CD4-positive, alpha-beta memory T cell (primary cell): Measurements from ENCODE around the gene PLA2G12A. TPM values are rescaled to one million over a fixed set of nuclear protein-coding genes. Genes with fewer than 3 reads are reported as not detected.

Experiments
- CTCF ChIA-PET: fragments of 350-600 bp; sonication (Branson Sonifier 250); formaldehyde crosslinking; loops from one replicate; lab custom pipeline; 2021; ENCODE audit warnings: inconsistent platforms; ENCODE audit not compliant: partially characterized antibody; lab: Charles Lee
- POLR2A ChIA-PET: fragments of 350-600 bp; sonication (Branson Sonifier 250); formaldehyde crosslinking; loops from one replicate; lab custom pipeline; 2021; ENCODE audit not compliant: partially characterized antibody; lab: Charles Lee
- DNase-seq, 5 donors: peaks; one replicate each; pipeline versions ENCODE4 v3.0.0 to v3.0.0-alpha.2; 2020 to 2022; ENCODE audit warnings: mixed read lengths in 1 of 5
- H3K27ac ChIP-seq: one replicate; pipeline ENCODE4 v1.7.0; 2013; ENCODE audit warnings: low read depth, low read length
- H3K27me3 ChIP-seq: 2 replicates; pipeline ENCODE4 v1.7.0; 2013; ENCODE audit warnings: mild to moderate bottlenecking, low read length, moderate library complexity; ENCODE audit not compliant: insufficient read depth
- H3K36me3 ChIP-seq: 2 replicates; pipeline ENCODE4 v1.7.0; 2013; ENCODE audit warnings: mild to moderate bottlenecking, low read length, moderate library complexity; ENCODE audit not compliant: insufficient read depth
- H3K4me1 ChIP-seq: 2 replicates; pipeline ENCODE4 v1.7.0; 2013; ENCODE audit warnings: mild to moderate bottlenecking, low read length, moderate library complexity; ENCODE audit not compliant: insufficient read depth
- H3K4me3 ChIP-seq, 2 donors: one replicate each; pipeline ENCODE4 v1.7.0; 2013; ENCODE audit warnings: low read length in 2 of 2, mild to moderate bottlenecking in 1 of 2
- H3K9me3 ChIP-seq, 2 donors: one replicate each; pipeline ENCODE4 v1.7.0; 2013; ENCODE audit warnings: low read length in 2 of 2, control low read depth in 1 of 2; ENCODE audit not compliant: control insufficient read depth in 1 of 2
- H3K27ac Mint-ChIP-seq, 7 donors: one replicate each; pipeline ENCODE4 v1.8.0; 2020 to 2021; ENCODE audit warnings: mixed read lengths in 7 of 7, mild to moderate bottlenecking in 6 of 7, inconsistent platforms in 3 of 7, moderate library complexity in 3 of 7
- H3K27me3 Mint-ChIP-seq, 2 donors: one replicate each; pipeline ENCODE4 v1.8.0; 2020 to 2021; ENCODE audit warnings: mixed read lengths in 2 of 2
- H3K36me3 Mint-ChIP-seq, 2 donors: one replicate each; pipeline ENCODE4 v1.8.0; 2020 to 2021; ENCODE audit warnings: mixed read lengths in 2 of 2, inconsistent platforms in 1 of 2, mild to moderate bottlenecking in 1 of 2
- H3K4me1 Mint-ChIP-seq, 4 donors: one replicate each; pipeline ENCODE4 v1.8.0; 2020 to 2021; ENCODE audit warnings: mixed read lengths in 4 of 4, mild to moderate bottlenecking in 1 of 4
- H3K4me3 Mint-ChIP-seq, 8 donors: one replicate each; pipeline ENCODE4 v1.8.0; 2020 to 2021; ENCODE audit warnings: mixed read lengths in 8 of 8, mild to moderate bottlenecking in 7 of 8, moderate library complexity in 6 of 8, inconsistent platforms in 3 of 8
- H3K9me3 Mint-ChIP-seq, 8 donors: one replicate each; pipeline ENCODE4 v1.8.0; 2020 to 2021; ENCODE audit warnings: mixed read lengths in 8 of 8, mild to moderate bottlenecking in 5 of 8, inconsistent platforms in 3 of 8, moderate library complexity in 1 of 8
- intact Hi-C: fragments of 100-400 bp; cut with micrococcal nuclease; formaldehyde crosslinking; loops from one replicate; pipeline ENCODE4 v1.15.1; 2023
- polyA plus RNA-seq, 2 donors: library from polyadenylated mRNA; unstranded; fragments of 300-500 nt; fragmentation: Illumina TruSeq; gene quantifications; one replicate each; pipeline ENCODE4 v1.2.3, GENCODE V29; 2021
- total RNA-seq, 2 experiments: library from RNA; stranded (reverse); gene quantifications; one replicate each; pipeline ENCODE4 v1.2.3, GENCODE V29; 2021

The PLA2G12A gene
- total and polyA plus RNA-seq, 4 experiments from 2014 or later, result 15.7 to 64.8 (median 25.6) TPM

GRCh38 chr4:109672169-109672930, 57.5 kb downstream of the PLA2G12A start:
- Histone ChIP-seq H3K36me3 (no peaks in the 10 kb centered on the region), H3K27me3 (no peaks in the 10 kb centered on the region), H3K9me3 (no peaks in the 10 kb centered on the region), H3K4me3 (no peak overlapping the region), H3K4me1 (peaks cover 18% of the 10 kb centered on the region), H3K27ac (no peak overlapping the region)
- intact Hi-C loops, result no loop called here
- Mint-ChIP-seq H3K4me3 (no peak overlapping the region), H3K36me3 (peaks cover 33 to 46% of the 10 kb centered on the region in 2 donors), H3K9me3 (peaks cover 0 to 11% (median 5%) of the 10 kb centered on the region in 8 donors), H3K27me3 (no peaks in the 10 kb centered on the region), H3K27ac (peak overlapping the region in 3 of 7 donors; percentile 38 to 56 (median 39)), H3K4me1 (peaks cover 27 to 57% (median 44%) of the 10 kb centered on the region in 4 donors)
- CTCF ChIA-PET, result no interaction called here
- DNase-seq, result no peak
- POLR2A ChIA-PET, result interaction anchor here (0.7 kb wide), 2 partner anchors 24 to 30 kb away, joined by 3 read pairs; no protein-coding TSS in a partner anchor

GRCh38 chr4:109671350-109671749, 58.5 kb downstream of the PLA2G12A start:
- Histone ChIP-seq H3K4me3 (no peak overlapping the region), H3K27ac (no peak overlapping the region), H3K36me3 (no peaks in the 10 kb centered on the region), H3K9me3 (no peaks in the 10 kb centered on the region), H3K4me1 (peaks cover 28% of the 10 kb centered on the region), H3K27me3 (no peaks in the 10 kb centered on the region)
- ChIA-PET CTCF (no interaction called here), POLR2A (interaction anchor here (0.7 kb wide), 2 partner anchors 22 to 23 kb away, joined by 3 read pairs; no protein-coding TSS in a partner anchor)
- Mint-ChIP-seq H3K4me1 (peaks cover 32 to 61% (median 50%) of the 10 kb centered on the region in 4 donors), H3K4me3 (no peak overlapping the region), H3K36me3 (peaks cover 31 to 49% of the 10 kb centered on the region in 2 donors), H3K9me3 (peaks cover 0 to 11% (median 5%) of the 10 kb centered on the region in 8 donors), H3K27me3 (no peaks in the 10 kb centered on the region), H3K27ac (peak overlapping the region in 4 of 7 donors; percentile 39 to 77 (median 52))
- DNase-seq, result no peak
- intact Hi-C loops, result no loop called here

GRCh38 chr4:109665783-109666485, 63.9 kb downstream of the PLA2G12A start:
- H3K4me3 ChIP-seq, result no peak overlapping the region
- H3K27ac ChIP-seq, result no peak overlapping the region
- peaks cover 3% of the 10 kb centered on the region for H3K36me3 ChIP-seq
- intact Hi-C loops, result no loop called here
- H3K9me3 ChIP-seq, result no peaks in the 10 kb centered on the region
- Mint-ChIP-seq H3K4me1 (peaks cover 40 to 64% (median 51%) of the 10 kb centered on the region in 4 donors), H3K27ac (peak overlapping the region in 3 of 7 donors; percentile 45 to 59 (median 58)), H3K4me3 (peak overlapping the region in 2 of 8 donors; percentile 27 to 39), H3K27me3 (no peaks in the 10 kb centered on the region), H3K36me3 (peaks cover 32 to 53% of the 10 kb centered on the region in 2 donors), H3K9me3 (peaks cover 0 to 3% (median 0%) of the 10 kb centered on the region in 8 donors)
- DNase-seq, result no peak
- ChIA-PET CTCF (no interaction called here), POLR2A (no interaction called here)
- peaks cover 38% of the 10 kb centered on the region for H3K4me1 ChIP-seq
- no peaks in the 10 kb centered on the region for H3K27me3 ChIP-seq

- Histone ChIP-seq H3K27ac (no peak overlapping the region), H3K9me3 (no peaks in the 10 kb centered on the region), H3K36me3 (peaks cover 3% of the 10 kb centered on the region), H3K27me3 (no peaks in the 10 kb centered on the region), H3K4me3 (no peak overlapping the region), H3K4me1 (peaks cover 21% of the 10 kb centered on the region)
- Mint-ChIP-seq H3K9me3 (no peaks in the 10 kb centered on the region), H3K36me3 (peaks cover 31 to 48% of the 10 kb centered on the region in 2 donors), H3K27ac (peak overlapping the region in 2 of 7 donors; percentile 22 to 57), H3K4me1 (peaks cover 32 to 54% (median 39%) of the 10 kb centered on the region in 4 donors), H3K4me3 (no peak overlapping the region), H3K27me3 (no peaks in the 10 kb centered on the region)
- DNase-seq, result no peak
- ChIA-PET CTCF (interaction anchor here (1.0 to 2.9 kb wide), 3 partner anchors 105 to 230 kb away, joined by 3 to 10 read pairs (median 4); partner anchors contain the start of gene SEC24B), POLR2A (interaction anchor here (1.5 kb wide), 1 partner anchor 14 kb away, joined by 3 read pairs; no protein-coding TSS in a partner anchor)
- intact Hi-C loops, result no loop called here
Measured at GRCh38 chr4:109662771-109663170, 67.1 kb downstream of the PLA2G12A start.

GRCh38 chr4:109662116-109662515, 67.8 kb downstream of the PLA2G12A start:
- peaks cover 18% of the 10 kb centered on the region for H3K4me1 ChIP-seq
- Mint-ChIP-seq H3K27me3 (no peaks in the 10 kb centered on the region), H3K4me1 (peaks cover 32 to 55% (median 38%) of the 10 kb centered on the region in 4 donors), H3K9me3 (no peaks in the 10 kb centered on the region), H3K4me3 (no peak overlapping the region), H3K36me3 (peaks cover 31 to 48% of the 10 kb centered on the region in 2 donors), H3K27ac (peak overlapping the region in 2 of 7 donors; percentile 22 to 73)
- DNase-seq, result no peak
- no peak overlapping the region for H3K4me3 ChIP-seq
- ChIA-PET POLR2A (interaction anchor here (0.6 to 1.5 kb wide), 2 partner anchors 14 to 28 kb away, joined by 3 read pairs; no protein-coding TSS in a partner anchor), CTCF (interaction anchor here (1.0 to 2.9 kb wide), 3 partner anchors 104 to 229 kb away, joined by 3 to 10 read pairs (median 4); partner anchors contain the start of gene SEC24B)
- no peaks in the 10 kb centered on the region for H3K27me3 ChIP-seq
- intact Hi-C loops, result no loop called here
- H3K27ac ChIP-seq, result no peak overlapping the region
- H3K36me3 ChIP-seq, result peaks cover 3% of the 10 kb centered on the region
- no peaks in the 10 kb centered on the region for H3K9me3 ChIP-seq

Other genes with a start within 250 kb of the PLA2G12A start
- gene MCUB, start 169.8 kb downstream of the PLA2G12A start, total RNA-seq, result 100 to 1,000 TPM; 142 to 146 TPM
- 100 to 1,000 TPM; 174 to 299 TPM for gene MCUB, start 169.8 kb downstream of the PLA2G12A start, polyA plus RNA-seq
- gene CASP6, start 26.6 kb downstream of the PLA2G12A start, total RNA-seq, result 10 to 100 TPM; 16.5 to 24.7 TPM
- gene CASP6, start 26.6 kb downstream of the PLA2G12A start, polyA plus RNA-seq, result 100 to 1,000 TPM in 1 of 2 donors, 10 to 100 TPM in 1; 94.5 to 115 TPM
- not detected for gene CFI, start 71.9 kb upstream of the PLA2G12A start, total RNA-seq
- not detected for gene CFI, start 71.9 kb upstream of the PLA2G12A start, polyA plus RNA-seq
- gene GAR1, start 85.7 kb upstream of the PLA2G12A start, total RNA-seq, result 10 to 100 TPM; 13.7 to 14.1 TPM
- gene GAR1, start 85.7 kb upstream of the PLA2G12A start, polyA plus RNA-seq, result 10 to 100 TPM; 10.4 to 22.6 TPM
- gene RRH, start 97.9 kb upstream of the PLA2G12A start, total RNA-seq, result under 1 TPM in 1 of 2 experiments, not detected in 1; 0.30 TPM
- gene RRH, start 97.9 kb upstream of the PLA2G12A start, polyA plus RNA-seq, result not detected
- under 1 TPM; 0.26 to 0.33 TPM for gene LRIT3, start 118.0 kb upstream of the PLA2G12A start, total RNA-seq
- not detected for gene LRIT3, start 118.0 kb upstream of the PLA2G12A start, polyA plus RNA-seq
- gene EGF, start 182.8 kb upstream of the PLA2G12A start, total RNA-seq, result not detected
- gene EGF, start 182.8 kb upstream of the PLA2G12A start, polyA plus RNA-seq, result not detected